ENCODE data around the gene TRAPPC11. TPM values are rescaled to one million over a fixed set of nuclear protein-coding genes. Genes with fewer than 3 reads are reported as not detected.

Gene TRAPPC11
- total RNA-seq, 1 experiment from 2014 or later: 32.2 TPM

DNA sequence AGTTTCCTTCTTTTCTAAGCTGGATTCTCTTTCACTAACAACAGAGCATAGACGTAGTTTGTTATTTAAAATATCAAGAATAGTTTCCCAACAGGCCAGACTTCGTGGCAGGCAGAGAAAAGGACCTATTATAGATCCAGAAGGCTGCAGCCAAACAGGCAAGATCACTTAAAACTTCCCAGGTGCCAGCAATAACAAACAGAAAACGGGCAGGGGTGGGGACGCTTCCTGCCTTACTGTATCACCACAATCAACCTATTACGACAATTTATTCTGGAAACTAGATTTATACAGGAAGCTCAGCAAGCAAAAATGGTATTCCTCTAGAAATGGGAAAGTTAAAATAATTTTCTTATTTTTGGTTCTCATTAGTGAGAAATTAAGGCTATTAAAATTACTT is 22.2 kb upstream of the TRAPPC11 start:
- Histone ChIP-seq H3K4me1 (ENCODE audit: insufficient read depth, low read length) (no peaks in the 10 kb centered on the region; the same call in 1 of the 2 replicates), H2BK15ac (ENCODE audit: low read depth, low read length) (no peak overlapping the region), H3K9ac (ENCODE audit: extremely low read depth, insufficient read length, low read length) (no peak overlapping the region), H2BK5ac (ENCODE audit: insufficient read length, low read length) (no peak overlapping the region), H3K27me3 (ENCODE audit: insufficient read depth, low read length) (no peaks in the 10 kb centered on the region), H2BK20ac (ENCODE audit: low read depth, low read length, poor library complexity, severe bottlenecking) (no peak overlapping the region), H4K91ac (ENCODE audit: insufficient read length, low read depth, low read length) (no peak overlapping the region), H3K23me2 (ENCODE audit: insufficient read length, low read depth, low read length, poor library complexity, severe bottlenecking) (no peaks in the 10 kb centered on the region), H2BK12ac (ENCODE audit: insufficient read length, low read depth, low read length) (no peak overlapping the region), H4K8ac (replicated peaks; ENCODE audit: insufficient read length, low read depth, low read length) (no peak overlapping the region), H3K56ac (ENCODE audit: insufficient read length, low read depth, low read length) (no peak overlapping the region), H3K23ac (ENCODE audit: insufficient read length, low read depth, low read length) (no peak overlapping the region), H3K4me2 (ENCODE audit: insufficient read depth, insufficient read length, low read length) (no peak overlapping the region), H3T11ph (ENCODE audit: low read length) (no peak overlapping the region), H3K79me1 (ENCODE audit: insufficient read depth, low read depth, low read length, poor library complexity, severe bottlenecking) (no peaks in the 10 kb centered on the region), H4K5ac (ENCODE audit: insufficient read length, low read depth, low read length) (no peak overlapping the region), H3K9me3 (ENCODE audit: control insufficient read depth, low read depth, low read length) (no peaks in the 10 kb centered on the region), H4K20me1 (ENCODE audit: control insufficient read depth, insufficient read depth, insufficient read length) (no peaks in the 10 kb centered on the region), H3K27ac (ENCODE audit: insufficient read length, low read depth, low read length) (peak overlapping the region; percentile 45), H2AFZ (ENCODE audit: low read length) (no peak overlapping the region), H3K14ac (ENCODE audit: insufficient read depth, low read length) (no peak overlapping the region), H3K4ac (ENCODE audit: low read depth, low read length) (no peak overlapping the region), H3K18ac (ENCODE audit: insufficient read length, low read depth, low read length) (no peak overlapping the region), H2BK120ac (ENCODE audit: low read depth, low read length, poor library complexity, severe bottlenecking) (no peak overlapping the region), H2AK5ac (ENCODE audit: insufficient read length, low read length) (no peak overlapping the region), H3K79me2 (ENCODE audit: insufficient read depth, low read length) (no peaks in the 10 kb centered on the region)
- Mint-ChIP-seq H3K36me3 (ENCODE audit: insufficient read depth in 1 of 3, low read depth in 3 of 3) (peaks cover 0 to 5% (median 0%) of the 10 kb centered on the region in 3 experiments; a peak in 3 of 7 replicates), H3K4me1 (peaks cover 31 to 34% of the 10 kb centered on the region in 2 experiments), H3K27ac (peak overlapping the region in 2 of 3 experiments; percentile 36 to 72; a peak in 3 of 7 replicates), H3K4me3 (no peak overlapping the region), H3K27me3 (ENCODE audit: low read depth) (no peaks in the 10 kb centered on the region), H3K9me3 (no peaks in the 10 kb centered on the region)
- WGBS (ENCODE audit: extremely low coverage, insufficient read length, low lambda C conversion rate): no CpG with 5 or more reads among the region's 5 CpGs
- TF ChIP-seq, protein P1, sequence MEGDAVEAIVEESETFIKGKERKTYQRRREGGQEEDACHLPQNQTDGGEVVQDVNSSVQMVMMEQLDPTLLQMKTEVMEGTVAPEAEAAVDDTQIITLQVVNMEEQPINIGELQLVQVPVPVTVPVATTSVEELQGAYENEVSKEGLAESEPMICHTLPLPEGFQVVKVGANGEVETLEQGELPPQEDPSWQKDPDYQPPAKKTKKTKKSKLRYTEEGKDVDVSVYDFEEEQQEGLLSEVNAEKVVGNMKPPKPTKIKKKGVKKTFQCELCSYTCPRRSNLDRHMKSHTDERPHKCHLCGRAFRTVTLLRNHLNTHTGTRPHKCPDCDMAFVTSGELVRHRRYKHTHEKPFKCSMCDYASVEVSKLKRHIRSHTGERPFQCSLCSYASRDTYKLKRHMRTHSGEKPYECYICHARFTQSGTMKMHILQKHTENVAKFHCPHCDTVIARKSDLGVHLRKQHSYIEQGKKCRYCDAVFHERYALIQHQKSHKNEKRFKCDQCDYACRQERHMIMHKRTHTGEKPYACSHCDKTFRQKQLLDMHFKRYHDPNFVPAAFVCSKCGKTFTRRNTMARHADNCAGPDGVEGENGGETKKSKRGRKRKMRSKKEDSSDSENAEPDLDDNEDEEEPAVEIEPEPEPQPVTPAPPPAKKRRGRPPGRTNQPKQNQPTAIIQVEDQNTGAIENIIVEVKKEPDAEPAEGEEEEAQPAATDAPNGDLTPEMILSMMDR (conservative IDR thresholded peaks at IDR 0.05): no peak
- no peak for DNase-seq

All from H9 (cell line).